C4-2B (cell line): ENCODE data around the gene DGKI.

Experiments
- CTCF ChIP-seq: fragments of 450-650 bp; conservative IDR thresholded peaks from 2 replicates; pipeline ENCODE4 v1.5.1; 2017; ENCODE audit warnings: mild to moderate bottlenecking
- ZFX ChIP-seq: fragments of 450-650 bp; IDR thresholded peaks from 2 replicates; pipeline ENCODE4 v1.6.1; 2017

GRCh38 chr7:137816696-137817320, 30.0 kb downstream of the DGKI start:
- TF ChIP-seq CTCF (peak; percentile 33), ZFX (no peak)
